KMS-11 (cell line): ENCODE data around the gene ZNF521.

Experiments used
- H2AFZ ChIP-seq: fragments of 200-600 bp; sonication (generic); 2 replicates; pipeline ENCODE4 v1.6.1; 2016; ENCODE audit warnings: antibody characterized with exemption, mixed run types, low read depth
- H3K27ac ChIP-seq: fragments of 200-600 bp; sonication (generic); 2 replicates; pipeline ENCODE4 v1.6.1; 2016; ENCODE audit warnings: mild to moderate bottlenecking, mixed run types
- H3K27me3 ChIP-seq: fragments of 200-600 bp; sonication (generic); 2 replicates; pipeline ENCODE4 v1.6.1; 2017; ENCODE audit warnings: mild to moderate bottlenecking, low read depth, mixed run types, moderate library complexity; ENCODE audit not compliant: insufficient read depth
- H3K36me3 ChIP-seq: fragments of 200-600 bp; sonication (generic); 2 replicates; pipeline ENCODE4 v1.6.1; 2017; ENCODE audit warnings: mild to moderate bottlenecking, mixed run types; ENCODE audit not compliant: insufficient read depth
- H3K4me1 ChIP-seq: fragments of 200-600 bp; sonication (generic); 2 replicates; pipeline ENCODE4 v1.6.1; 2016; ENCODE audit warnings: mild to moderate bottlenecking, low read depth, mixed run types; ENCODE audit not compliant: poor library complexity, severe bottlenecking
- H3K4me2 ChIP-seq: fragments of 200-600 bp; sonication (generic); 2 replicates; pipeline ENCODE4 v1.7.0; 2016; ENCODE audit warnings: mild to moderate bottlenecking, mixed run types
- H3K4me3 ChIP-seq: fragments of 200-600 bp; sonication (generic); IDR thresholded peaks from 2 replicates; pipeline ENCODE4 v1.6.1; 2017; ENCODE audit warnings: low read depth, low read length, mixed read lengths; ENCODE audit not compliant: insufficient read depth
- H3K79me2 ChIP-seq: fragments of 200-600 bp; sonication (generic); 2 replicates; pipeline ENCODE4 v1.6.1; 2016; ENCODE audit warnings: low read depth, mixed run types; ENCODE audit not compliant: insufficient read depth
- H3K9ac ChIP-seq: fragments of 200-600 bp; sonication (generic); 2 replicates; pipeline ENCODE4 v1.6.1; 2016; ENCODE audit warnings: mild to moderate bottlenecking, mixed run types
- H4K20me1 ChIP-seq: fragments of 200-600 bp; sonication (generic); 2 replicates; pipeline ENCODE4 v1.6.1; 2016; ENCODE audit warnings: mild to moderate bottlenecking, mixed run types; ENCODE audit not compliant: insufficient read depth
- TF ChIP-seq, protein P1 (sequence below): fragments of 200-600 bp; sonication (generic); conservative IDR thresholded peaks from 2 replicates; pipeline ENCODE4 v1.6.1; 2017; ENCODE audit warnings: low read depth, mild to moderate bottlenecking, antibody characterized with exemption, low read length, moderate library complexity, mixed read lengths

Gene ZNF521

DNA sequence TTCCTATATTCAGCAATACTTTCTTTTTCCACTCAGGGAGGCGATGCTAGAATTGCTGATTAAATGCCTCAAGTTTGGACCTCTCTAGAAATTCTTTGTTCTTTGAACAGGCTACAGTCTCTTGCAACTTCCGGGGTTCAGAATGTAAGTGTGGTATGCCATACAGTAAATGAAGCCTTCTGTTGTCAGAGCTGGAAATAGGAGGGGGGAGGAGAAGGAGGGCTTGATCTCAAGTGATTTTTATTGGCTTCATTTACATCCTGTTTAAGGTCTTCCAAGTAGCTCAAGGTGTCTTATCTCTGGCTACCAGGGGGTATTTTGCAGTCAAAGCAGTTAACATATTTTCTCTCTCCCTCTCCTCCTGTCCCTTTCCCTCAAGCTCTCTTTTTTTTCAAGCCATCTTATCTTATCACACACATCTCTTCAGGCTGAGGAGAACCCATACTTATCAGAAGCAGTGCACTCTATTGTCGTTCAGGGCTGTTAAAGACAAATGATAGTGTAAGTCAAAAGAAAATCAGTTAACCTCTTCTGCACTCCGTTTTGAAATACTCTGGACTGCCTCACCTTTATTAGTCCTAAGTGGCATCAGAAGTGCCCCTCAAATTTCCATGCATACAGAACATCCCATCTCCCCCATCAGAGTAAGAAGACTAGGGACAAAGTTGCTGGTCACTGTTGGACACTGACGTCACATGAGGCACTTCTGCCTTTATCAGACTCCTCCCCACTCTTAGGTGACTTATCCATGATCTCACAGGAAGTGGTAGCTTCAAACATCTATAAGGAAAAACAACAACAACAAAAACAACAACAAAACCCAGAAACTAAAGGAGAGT is 112.2 kb downstream of the ZNF521 start:
- H3K4me2 ChIP-seq, result no peak overlapping the region
- no peak overlapping the region for H3K9ac ChIP-seq
- no peak overlapping the region for H3K27ac ChIP-seq
- H3K4me1 ChIP-seq, result no peaks in the 10 kb centered on the region
- no peaks in the 10 kb centered on the region for H3K27me3 ChIP-seq
- no peaks in the 10 kb centered on the region for H4K20me1 ChIP-seq
- no peaks in the 10 kb centered on the region for H3K79me2 ChIP-seq
- no peak overlapping the region for H2AFZ ChIP-seq
- TF ChIP-seq, protein P1, sequence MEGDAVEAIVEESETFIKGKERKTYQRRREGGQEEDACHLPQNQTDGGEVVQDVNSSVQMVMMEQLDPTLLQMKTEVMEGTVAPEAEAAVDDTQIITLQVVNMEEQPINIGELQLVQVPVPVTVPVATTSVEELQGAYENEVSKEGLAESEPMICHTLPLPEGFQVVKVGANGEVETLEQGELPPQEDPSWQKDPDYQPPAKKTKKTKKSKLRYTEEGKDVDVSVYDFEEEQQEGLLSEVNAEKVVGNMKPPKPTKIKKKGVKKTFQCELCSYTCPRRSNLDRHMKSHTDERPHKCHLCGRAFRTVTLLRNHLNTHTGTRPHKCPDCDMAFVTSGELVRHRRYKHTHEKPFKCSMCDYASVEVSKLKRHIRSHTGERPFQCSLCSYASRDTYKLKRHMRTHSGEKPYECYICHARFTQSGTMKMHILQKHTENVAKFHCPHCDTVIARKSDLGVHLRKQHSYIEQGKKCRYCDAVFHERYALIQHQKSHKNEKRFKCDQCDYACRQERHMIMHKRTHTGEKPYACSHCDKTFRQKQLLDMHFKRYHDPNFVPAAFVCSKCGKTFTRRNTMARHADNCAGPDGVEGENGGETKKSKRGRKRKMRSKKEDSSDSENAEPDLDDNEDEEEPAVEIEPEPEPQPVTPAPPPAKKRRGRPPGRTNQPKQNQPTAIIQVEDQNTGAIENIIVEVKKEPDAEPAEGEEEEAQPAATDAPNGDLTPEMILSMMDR, result no peak
- H3K36me3 ChIP-seq, result no peaks in the 10 kb centered on the region
- H3K4me3 ChIP-seq, result no peak overlapping the region

DNA sequence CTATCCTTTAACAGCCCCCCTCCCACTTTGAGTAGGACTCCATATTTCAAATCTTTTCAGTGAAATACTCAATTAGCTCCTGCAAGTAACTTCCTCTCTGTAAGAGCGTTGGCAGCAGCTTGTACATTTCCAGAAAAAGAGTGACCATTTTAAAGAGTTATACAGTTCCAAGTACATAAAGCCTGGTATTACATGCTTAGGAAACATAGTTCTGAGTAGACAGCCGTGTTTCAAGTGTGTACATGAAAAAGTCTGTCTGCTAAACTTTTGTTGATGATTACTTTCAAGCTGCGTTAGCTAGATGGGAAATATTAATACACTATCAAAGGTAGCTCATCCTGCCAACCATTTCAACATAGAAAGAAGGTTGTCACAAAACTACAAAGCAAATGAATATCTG is 112.8 kb downstream of the ZNF521 start:
- no peak overlapping the region for H2AFZ ChIP-seq
- no peak overlapping the region for H3K27ac ChIP-seq
- no peak overlapping the region for H3K4me3 ChIP-seq
- H3K4me1 ChIP-seq, result no peaks in the 10 kb centered on the region
- no peaks in the 10 kb centered on the region for H3K36me3 ChIP-seq
- no peaks in the 10 kb centered on the region for H3K79me2 ChIP-seq
- no peak overlapping the region for H3K4me2 ChIP-seq
- H3K9ac ChIP-seq, result no peak overlapping the region
- H4K20me1 ChIP-seq, result no peaks in the 10 kb centered on the region
- TF ChIP-seq, protein P1, result no peak
- no peaks in the 10 kb centered on the region for H3K27me3 ChIP-seq

DNA sequence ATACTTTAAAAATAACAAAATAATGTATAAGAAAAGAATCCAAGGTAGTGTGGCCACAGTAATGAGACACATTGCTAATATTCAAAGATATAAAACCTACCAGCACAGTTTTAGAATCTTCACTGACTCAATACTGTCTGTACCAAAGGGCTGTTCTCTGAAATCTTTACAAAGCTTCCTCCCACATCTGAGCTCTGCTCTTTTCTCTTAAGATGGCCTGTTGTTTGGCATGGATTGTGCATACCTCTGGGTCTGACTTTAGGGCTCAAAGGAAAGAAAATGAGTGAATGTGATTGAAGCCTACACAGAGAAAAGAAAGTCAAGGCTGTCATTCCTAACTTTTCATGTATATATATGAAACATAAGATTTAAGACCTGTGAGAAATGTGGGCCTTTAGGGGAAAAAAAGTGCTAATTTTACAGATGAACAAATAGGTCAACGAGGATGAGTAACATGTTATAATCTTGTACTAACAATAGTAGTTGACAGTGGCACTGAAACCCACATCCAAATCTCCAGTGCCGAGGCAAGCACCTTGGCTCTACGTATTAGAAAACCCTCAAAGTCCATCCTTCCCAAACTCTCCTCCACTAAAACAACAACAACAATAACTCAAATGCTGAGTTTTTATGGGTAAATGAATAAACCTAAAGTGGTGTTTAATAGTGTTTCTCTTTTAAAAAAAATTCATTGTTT is 114.2 kb downstream of the ZNF521 start:
- Histone ChIP-seq H3K4me3 (no peak overlapping the region), H4K20me1 (no peaks in the 10 kb centered on the region), H3K4me2 (no peak overlapping the region), H3K79me2 (no peaks in the 10 kb centered on the region), H3K27ac (no peak overlapping the region), H3K36me3 (no peaks in the 10 kb centered on the region), H2AFZ (no peak overlapping the region), H3K4me1 (no peaks in the 10 kb centered on the region), H3K9ac (no peak overlapping the region), H3K27me3 (no peaks in the 10 kb centered on the region)
- TF ChIP-seq, protein P1, result no peak

GRCh38 chr18:25236736-25237135 is 115.2 kb downstream of the ZNF521 start:
- H2AFZ ChIP-seq, result no peak overlapping the region

More at GRCh38 chr18:25236736-25237135, 115.2 kb downstream of the ZNF521 start:
- Histone ChIP-seq H3K36me3 (no peaks in the 10 kb centered on the region), H4K20me1 (no peaks in the 10 kb centered on the region), H3K4me2 (no peak overlapping the region), H3K79me2 (no peaks in the 10 kb centered on the region), H3K27ac (no peak overlapping the region), H3K4me1 (no peaks in the 10 kb centered on the region), H3K4me3 (no peak overlapping the region), H3K27me3 (no peaks in the 10 kb centered on the region), H3K9ac (no peak overlapping the region)
- TF ChIP-seq, protein P1, result no peak
